BJ (cell line): ENCODE results near the gene LYST. TPM values are rescaled to one million over a fixed set of nuclear protein-coding genes. Genes with fewer than 3 reads are reported as not detected.

ENCODE experiments used
- CTCF ChIA-PET: fragments of 350-600 bp; formaldehyde crosslinking; extraction: SDS; loops from one replicate; lab custom pipeline; 2021; ENCODE audit warnings: antibody characterized with exemption, inconsistent platforms; lab: Yijun Ruan, JAX
- POLR2A ChIA-PET: fragments of 300-600 bp; sonication (Branson Sonifier 250); formaldehyde crosslinking; extraction: SDS; loops from one replicate; lab custom pipeline; 2021; ENCODE audit warnings: antibody characterized with exemption; lab: Charles Lee
- DNase-seq: peaks from one replicate; pipeline ENCODE4 v3.0.0-alpha.2; 2011; ENCODE audit warnings: low read depth
- H3K27me3 ChIP-seq: 2 replicates; pipeline ENCODE4 v1.6.0; 2011; ENCODE audit warnings: low read length; ENCODE audit not compliant: control insufficient read depth, insufficient read depth
- H3K36me3 ChIP-seq: 2 replicates; pipeline ENCODE4 v1.5.1; 2011; ENCODE audit warnings: low read length; ENCODE audit not compliant: control insufficient read depth, insufficient read depth
- H3K4me3 ChIP-seq: 2 replicates; pipeline ENCODE4 v1.5.1; 2011; ENCODE audit warnings: low read depth, mild to moderate bottlenecking, control low read depth, low read length
- CTCF ChIP-seq: IDR thresholded peaks from 2 replicates; pipeline ENCODE4 v1.5.1; 2011; ENCODE audit warnings: low read depth, mild to moderate bottlenecking, control low read depth, inconsistent platforms, low read length, moderate library complexity; ENCODE audit not compliant: insufficient read depth
- polyA plus RNA-seq: library from polyadenylated mRNA; depleted of rRNA; stranded (reverse); fragments of >200 nt; gene quantifications from 2 replicates; pipeline ENCODE4 v1.2.3, GENCODE V29; 2011

Gene LYST
- polyA plus RNA-seq, 1 experiment = 7.2 TPM

GRCh38 chr1:235860829-235861228 lies 5.9 kb downstream of the LYST start:
- no peak for DNase-seq
- ChIA-PET CTCF (no interaction called here), POLR2A (no interaction called here)
- TF ChIP-seq CTCF = no peak
- H3K4me3 ChIP-seq = no peak overlapping the region
- H3K27me3 ChIP-seq = no peaks in the 10 kb centered on the region
- H3K36me3 ChIP-seq = no peaks in the 10 kb centered on the region

- H3K27me3 ChIP-seq = no peaks in the 10 kb centered on the region
- TF ChIP-seq CTCF = no peak
- no peak for DNase-seq
- no peaks in the 10 kb centered on the region for H3K36me3 ChIP-seq
- H3K4me3 ChIP-seq = no peak overlapping the region
- ChIA-PET POLR2A (no interaction called here), CTCF (interaction anchor here (0.7 kb wide), 1 partner anchor 112 kb away, joined by 3 read pairs; no protein-coding TSS in a partner anchor)
These were observed 6.9 kb downstream of the LYST start for GRCh38 chr1:235859789-235860188.

GRCh38 chr1:235858766-235859165 lies 7.9 kb downstream of the LYST start:
- no peaks in the 10 kb centered on the region for H3K36me3 ChIP-seq
- no peak for DNase-seq
- no peaks in the 10 kb centered on the region for H3K27me3 ChIP-seq
- ChIA-PET POLR2A (interaction anchor here (0.6 kb wide), 1 partner anchor 48 kb away, joined by 6 read pairs; no protein-coding TSS in a partner anchor), CTCF (no interaction called here)
- TF ChIP-seq CTCF = no peak
- H3K4me3 ChIP-seq = no peak overlapping the region

GRCh38 chr1:235857756-235858155 lies 8.9 kb downstream of the LYST start:
- Histone ChIP-seq H3K36me3 (no peaks in the 10 kb centered on the region), H3K27me3 (no peaks in the 10 kb centered on the region), H3K4me3 (no peak overlapping the region)
- no peak for DNase-seq
- ChIA-PET POLR2A (no interaction called here), CTCF (interaction anchor here (1.4 kb wide), 1 partner anchor 15 kb away, joined by 6 read pairs; no protein-coding TSS in a partner anchor)
- TF ChIP-seq CTCF = no peak

- TF ChIP-seq CTCF = no peak
- Histone ChIP-seq H3K27me3 (no peaks in the 10 kb centered on the region), H3K36me3 (no peaks in the 10 kb centered on the region), H3K4me3 (no peak overlapping the region)
- POLR2A ChIA-PET = no interaction called here
- CTCF ChIA-PET = interaction anchor here (0.9 kb wide), 1 partner anchor 116 kb away, joined by 4 read pairs; no protein-coding TSS in a partner anchor
- no peak for DNase-seq
These were observed 10.8 kb downstream of the LYST start for GRCh38 chr1:235855811-235856429.
